ENCODE measurements around the gene TMED6. TPM values are rescaled to one million over a fixed set of nuclear protein-coding genes. Genes with fewer than 3 reads are reported as not detected.

TMED6 gene
- total RNA-seq, 4 donors from 2014 or later: 2.2 TPM; not detected in 3

- H3K9me3 ChIP-seq: no peaks in the 10 kb centered on the region
- no CpG with 5 or more reads among the region's 93 CpGs for WGBS, 2 donors (ENCODE audit: low coverage in 1 of 2)
- TF ChIP-seq POLR2A (IDR thresholded peaks at IDR 0.05) (peak; percentile 73 to 78), EP300 (IDR thresholded peaks at IDR 0.05) (no peak), POLR2AphosphoS5 (IDR thresholded peaks at IDR 0.05) (peak; percentile 91)
- TF ChIP-seq, protein P1, sequence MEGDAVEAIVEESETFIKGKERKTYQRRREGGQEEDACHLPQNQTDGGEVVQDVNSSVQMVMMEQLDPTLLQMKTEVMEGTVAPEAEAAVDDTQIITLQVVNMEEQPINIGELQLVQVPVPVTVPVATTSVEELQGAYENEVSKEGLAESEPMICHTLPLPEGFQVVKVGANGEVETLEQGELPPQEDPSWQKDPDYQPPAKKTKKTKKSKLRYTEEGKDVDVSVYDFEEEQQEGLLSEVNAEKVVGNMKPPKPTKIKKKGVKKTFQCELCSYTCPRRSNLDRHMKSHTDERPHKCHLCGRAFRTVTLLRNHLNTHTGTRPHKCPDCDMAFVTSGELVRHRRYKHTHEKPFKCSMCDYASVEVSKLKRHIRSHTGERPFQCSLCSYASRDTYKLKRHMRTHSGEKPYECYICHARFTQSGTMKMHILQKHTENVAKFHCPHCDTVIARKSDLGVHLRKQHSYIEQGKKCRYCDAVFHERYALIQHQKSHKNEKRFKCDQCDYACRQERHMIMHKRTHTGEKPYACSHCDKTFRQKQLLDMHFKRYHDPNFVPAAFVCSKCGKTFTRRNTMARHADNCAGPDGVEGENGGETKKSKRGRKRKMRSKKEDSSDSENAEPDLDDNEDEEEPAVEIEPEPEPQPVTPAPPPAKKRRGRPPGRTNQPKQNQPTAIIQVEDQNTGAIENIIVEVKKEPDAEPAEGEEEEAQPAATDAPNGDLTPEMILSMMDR (IDR thresholded peaks at IDR 0.05): peak in 1 of 4 experiments; percentile 37
- H3K4me1 ChIP-seq: peaks cover 0 to 82% (median 9%) of the 10 kb centered on the region in 3 donors
- peak within 1 kb of the TSS; percentile 57 to 96 (median 92) for H3K27ac ChIP-seq
- H3K4me3 ChIP-seq: peak within 1 kb of the TSS; percentile 66 to 94
- ATAC-seq: peak; percentile 99
- no peaks in the 10 kb centered on the region for H3K27me3 ChIP-seq
- H3K36me3 ChIP-seq: peaks cover 0 to 68% of the 10 kb centered on the region in 2 donors
Observed at GRCh38 chr16:69330286-69331109, 21.1 kb downstream of the TMED6 start, which contains the start of gene PDF. Gene PDF (minus strand): TSS chr16:69330588. CDS start chr16:69330570, 18 bp downstream.

- Histone ChIP-seq H3K4me1 (peaks cover 0 to 83% (median 9%) of the 10 kb centered on the region in 3 donors), H3K27ac (peak overlapping the region in 3 of 4 donors; percentile 88 to 96 (median 95))
- WGBS, 2 donors (ENCODE audit: low coverage in 1 of 2): 26 to 32% methylated on average over 4 to 10 of the region's 77 CpGs
Observed at GRCh38 chr16:69329369-69330285, 22.0 kb downstream of the TMED6 start.

DNA sequence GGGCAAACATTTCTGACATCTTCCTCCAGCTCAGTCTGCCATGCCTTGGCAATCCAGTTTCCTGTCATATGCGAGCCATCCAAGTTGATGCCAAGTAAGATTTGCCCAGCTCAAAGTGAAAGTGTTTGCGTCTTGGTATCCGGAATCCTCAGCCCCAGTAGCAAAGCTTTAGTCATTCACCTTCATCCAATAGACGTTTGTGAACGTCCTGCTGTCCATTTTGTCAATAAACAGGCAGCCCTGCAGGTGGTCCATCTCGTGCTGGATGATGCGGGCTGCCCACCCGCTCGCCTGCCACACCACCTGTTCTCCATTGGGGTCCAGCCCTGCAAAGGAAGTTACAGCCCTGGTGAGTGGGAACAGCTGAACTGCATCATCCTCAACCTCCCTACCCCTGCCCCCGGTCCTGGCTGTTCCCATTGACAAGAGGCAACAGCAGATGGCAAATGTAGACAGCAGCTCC is 22.7 kb downstream of the TMED6 start:
- 37 to 43% methylated on average over 3 to 5 of the region's 10 CpGs for WGBS, 2 donors (ENCODE audit: low coverage in 1 of 2)
- H3K4me3 ChIP-seq: peak overlapping the region in 1 of 2 donors; percentile 94
- peak overlapping the region in 1 of 4 donors; percentile 16 for H3K27ac ChIP-seq
- H3K4me1 ChIP-seq: peaks cover 0 to 83% (median 9%) of the 10 kb centered on the region in 3 donors
- no peak for TF ChIP-seq EP300 (IDR thresholded peaks at IDR 0.05)
- TF ChIP-seq, protein P1 (IDR thresholded peaks at IDR 0.05): no peak
- TF ChIP-seq POLR2AphosphoS5 (IDR thresholded peaks at IDR 0.05): no peak
- no peaks in the 10 kb centered on the region for H3K9me3 ChIP-seq
- no peak for ATAC-seq
- peaks cover 0 to 68% of the 10 kb centered on the region in 2 donors for H3K36me3 ChIP-seq
- no peaks in the 10 kb centered on the region for H3K27me3 ChIP-seq

More at GRCh38 chr16:69329369-69330285, 22.0 kb downstream of the TMED6 start:
- Histone ChIP-seq H3K9me3 (no peaks in the 10 kb centered on the region), H3K36me3 (peaks cover 0 to 68% of the 10 kb centered on the region in 2 donors), H3K27me3 (no peaks in the 10 kb centered on the region), H3K4me3 (peak overlapping the region; percentile 66 to 94)
- no peak for ATAC-seq
- TF ChIP-seq POLR2A (IDR thresholded peaks at IDR 0.05) (no peak), EP300 (IDR thresholded peaks at IDR 0.05) (no peak), POLR2AphosphoS5 (IDR thresholded peaks at IDR 0.05) (no peak)
- TF ChIP-seq, protein P1 (IDR thresholded peaks at IDR 0.05): no peak

DNA sequence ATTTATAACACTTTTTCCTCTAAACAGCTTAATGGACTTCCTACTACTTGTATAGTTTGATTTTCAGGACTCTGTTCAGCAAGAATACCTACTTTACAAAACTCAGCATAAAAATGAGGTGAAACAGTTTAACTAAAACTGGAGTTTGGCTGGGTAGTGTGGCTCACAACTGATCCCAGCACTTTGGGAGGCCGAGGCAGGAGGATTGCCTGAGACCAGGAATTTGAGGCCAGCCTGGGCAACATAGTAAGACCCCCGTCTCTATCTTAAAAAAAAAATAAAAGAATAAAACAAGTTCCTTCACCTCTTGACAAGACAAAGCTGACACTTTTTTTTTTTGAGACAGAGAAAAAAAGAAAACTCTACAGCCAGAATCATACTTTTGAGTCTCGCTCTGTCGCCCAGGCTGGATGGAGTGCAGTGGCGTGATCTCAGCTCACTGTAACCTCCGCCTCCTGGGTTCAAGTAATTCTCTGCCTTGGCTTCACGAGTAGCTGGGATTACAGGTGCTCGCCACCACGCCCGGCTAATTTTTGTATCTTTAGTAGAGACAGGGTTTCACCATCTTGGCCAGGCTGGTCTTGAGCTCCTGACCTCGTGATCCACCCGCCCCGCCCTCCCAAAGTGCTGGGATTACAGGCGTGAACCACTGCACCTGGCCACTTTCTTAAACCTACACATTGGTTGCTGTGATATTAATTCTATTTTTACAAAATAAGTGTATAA is 23.8 kb downstream of the TMED6 start:
- peak overlapping the region in 1 of 4 donors; percentile 16 for H3K27ac ChIP-seq
- H3K27me3 ChIP-seq: no peaks in the 10 kb centered on the region
- no peaks in the 10 kb centered on the region for H3K9me3 ChIP-seq
- H3K36me3 ChIP-seq: peaks cover 0 to 68% of the 10 kb centered on the region in 2 donors
- 83 to 88% methylated on average over 7 to 11 of the region's 14 CpGs for WGBS, 2 donors (ENCODE audit: low coverage in 1 of 2)
- ATAC-seq: no peak
- TF ChIP-seq, protein P1 (IDR thresholded peaks at IDR 0.05): no peak
- no peak for TF ChIP-seq POLR2A (IDR thresholded peaks at IDR 0.05)
- TF ChIP-seq EP300 (IDR thresholded peaks at IDR 0.05): no peak
- TF ChIP-seq POLR2AphosphoS5 (IDR thresholded peaks at IDR 0.05): no peak
- no peak overlapping the region for H3K4me3 ChIP-seq
- H3K4me1 ChIP-seq: peaks cover 0 to 72% (median 9%) of the 10 kb centered on the region in 3 donors

Measured in gastroesophageal sphincter (tissue), 4 donors.